Neural cell (in vitro differentiated cells): ENCODE results near the gene ICE1.

Experiments
- CTCF ChIP-seq: fragments of 450-650 bp; IDR thresholded peaks from 2 replicates; pipeline ENCODE4 v1.5.1; 2014; ENCODE audit warnings: antibody characterized with exemption, mild to moderate bottlenecking, moderate library complexity; ENCODE audit not compliant: poor library complexity, severe bottlenecking
- EZH2 ChIP-seq: fragments of 200-600, 300-800 bp; shearing (Covaris generic), sonication (generic); IDR thresholded peaks from 2 replicates; pipeline ENCODE4 v1.6.1; 2014; ENCODE audit warnings: antibody characterized with exemption, low read length, borderline replicate concordance, mild to moderate bottlenecking; ENCODE audit not compliant: insufficient read depth, poor library complexity, severe bottlenecking
- SMC3 ChIP-seq: fragments of 450-650 bp; conservative IDR thresholded peaks from 2 replicates; pipeline ENCODE4 v1.6.1; 2014; ENCODE audit warnings: antibody characterized with exemption, mild to moderate bottlenecking, moderate library complexity; ENCODE audit not compliant: poor library complexity

GRCh38 chr5:5453131-5453530 lies 30.7 kb downstream of the ICE1 start:
- TF ChIP-seq CTCF, result no peak
- no peak for TF ChIP-seq EZH2
- TF ChIP-seq SMC3, result no peak
